Heart left ventricle (tissue), 16 donors: Measurements from ENCODE around the gene GNGT1. TPM values are rescaled to one million over a fixed set of nuclear protein-coding genes. Genes with fewer than 3 reads are reported as not detected.

Experiments used
- ATAC-seq, 4 donors: fragments of 200-7000 bp; cut with Tn5 transposase; one replicate each; pipeline ENCODE4 v1.9.1; 2020 to 2022; ENCODE audit warnings: moderate library complexity in 4 of 4, mild to moderate bottlenecking in 3 of 4, moderate number of reproducible peaks in 1 of 4
- DNase-seq, 5 donors: peaks; one replicate each; pipeline ENCODE4 v3.0.0-alpha.2; 2020
- H3K27ac ChIP-seq, 12 donors: fragments of 200-600 bp; sonication (generic) in 4 of 12; one replicate each; pipeline versions ENCODE4 v1.5.0 to v1.8.0; 2016 to 2022; ENCODE audit warnings: mild to moderate bottlenecking in 2 of 12
- H3K27me3 ChIP-seq, 9 donors: fragments of 200-600 bp; sonication (generic) in 2 of 9; one replicate each; pipeline versions ENCODE4 v1.5.1 to v1.8.0; 2016 to 2022; ENCODE audit warnings: mild to moderate bottlenecking in 3 of 9
- H3K36me3 ChIP-seq, 9 donors: fragments of 200-600 bp; sonication (generic) in 2 of 9; one replicate each; pipeline versions ENCODE4 v1.5.0 to v1.8.0; 2018 to 2022; ENCODE audit warnings: mild to moderate bottlenecking in 2 of 9
- H3K4me1 ChIP-seq, 12 donors: fragments of 200-600 bp; sonication (generic) in 4 of 12; one replicate each; pipeline versions ENCODE4 v1.5.0 to v1.8.0; 2016 to 2022; ENCODE audit warnings: mild to moderate bottlenecking in 3 of 12
- H3K4me3 ChIP-seq, 12 donors: fragments of 200-600 bp; sonication (generic) in 4 of 12; one replicate each; pipeline versions ENCODE4 v1.5.0 to v1.8.0; 2017 to 2022; ENCODE audit warnings: mild to moderate bottlenecking in 9 of 12, moderate library complexity in 4 of 12
- H3K9me3 ChIP-seq, 12 donors: fragments of 200-600 bp; sonication (generic) in 4 of 12; one replicate each; pipeline versions ENCODE4 v1.5.0 to v1.8.0; 2016 to 2022; ENCODE audit warnings: mild to moderate bottlenecking in 1 of 12
- CTCF ChIP-seq, 12 donors: fragments of 200-600 bp; sonication (generic) in 4 of 12; IDR thresholded peaks; one replicate each; pipeline versions ENCODE4 v1.5.0 to v1.8.0; 2018 to 2022; ENCODE audit warnings: antibody characterized with exemption in 12 of 12, mild to moderate bottlenecking in 5 of 12
- POLR2A ChIP-seq, 2 donors: fragments of 450-650 bp; IDR thresholded peaks; one replicate each; pipeline ENCODE4 v1.6.1; 2017; ENCODE audit warnings: antibody characterized with exemption in 2 of 2, mild to moderate bottlenecking in 2 of 2, moderate library complexity in 2 of 2
- WGBS, 4 donors: extraction: QIAGEN DNeasy Blood & Tissue Kit in 2 of 4; methylation state at CpG; one replicate each; pipeline versions ENCODE4 v1.1.5 to v1.1.7; 2013 to 2018; 5-methylcytosine and 5-hydroxymethylcytosine counted together
- intact Hi-C, 10 donors: fragments of 100-400 bp; cut with DNase I; formaldehyde crosslinking; loops; one replicate each; pipeline versions ENCODE4 v1.11.1 to v1.14.2; 2022
- polyA plus RNA-seq, 2 donors: library from polyadenylated mRNA; stranded (reverse); fragments of 200-250 nt; gene quantifications; one replicate each; pipeline ENCODE4 v1.2.3, GENCODE V29; 2013
- total RNA-seq, 9 donors: library from RNA; depleted of rRNA in 2 of 9; stranded (reverse); fragments of >200 nt in 2 of 9; fragmentation: NEBNext Ultra II Directional in 3 of 9; extraction: Animal tissue kit (Norgen Biotek cat#: 25700) in 3 of 9; gene quantifications; one replicate each; pipeline versions ENCODE4 v1.1.0 to v1.2.4, GENCODE V29; 2016 to 2023
- donor health status: ischemic (EF 13 %, LVEDD 7.1; RV severe dilation, severe dysfunction).
- donor health status: healthy with polysubstance abuse.
- donor health status: DM: no; HTN: yes; CAD: no.
- donor health status: DM: no; HTN: no; CAD: no.
- donor health status: ischemic (EF 25% LVEDD 6.9; RV normal size, moderate dysfunction).
- donor health status: ischemic (EF 25% LVEDD 5.7; RV mildly dilated, moderate dysfunction).
- donor health status: healthy.
- donor health status: DM: yes; HTN: yes; CAD: no.
- donor health status: ischemic (EF 35%, LVEDD 5.7; RV mildly dilated, moderate dysfunction).
- donor health status: nonischemic (EF 11% LVEDD 7.7; RV severe dilation, severe dysfunction).
- donor health status: DM: yes; HTN: yes; CAD: no.
- donor health status: PGD.
- donor health status: ischemic (EF 29% LVEDD 5.4; RV normal size, mild dysfunction).
- donor health status: nonischemic (EF 23%, LVEDD 6.1; RV moderate dilation, normal function).

The GNGT1 gene
- total and polyA plus RNA-seq, 11 donors, result not detected

GRCh38 chr7:93955304-93955703 lies 48.9 kb downstream of the GNGT1 start:
- H3K4me3 ChIP-seq, result no peak overlapping the region
- intact Hi-C loops, result no loop called here
- TF ChIP-seq CTCF (IDR thresholded peaks at IDR 0.05) (no peak), POLR2A (IDR thresholded peaks at IDR 0.05) (no peak)
- DNase-seq (no peak), ATAC-seq (no peak)
- no peaks in the 10 kb centered on the region for H3K27me3 ChIP-seq
- H3K36me3 ChIP-seq, result no peaks in the 10 kb centered on the region
- WGBS, 4 donors, result 84 to 95% (median 90%) methylated on average over 2 of the region's 2 CpGs
- H3K27ac ChIP-seq, result no peak overlapping the region
- no peaks in the 10 kb centered on the region for H3K4me1 ChIP-seq
- no peaks in the 10 kb centered on the region for H3K9me3 ChIP-seq

GRCh38 chr7:93957767-93958166 lies 51.4 kb downstream of the GNGT1 start:
- ATAC-seq (no peak), DNase-seq (no peak)
- no peak overlapping the region for H3K4me3 ChIP-seq
- no peak for TF ChIP-seq POLR2A (IDR thresholded peaks at IDR 0.05)
- no peak for TF ChIP-seq CTCF (IDR thresholded peaks at IDR 0.05)
- no peaks in the 10 kb centered on the region for H3K27me3 ChIP-seq
- WGBS, 4 donors, result 92 to 100% (median 96%) methylated on average over 1 of the region's 1 CpG
- H3K9me3 ChIP-seq, result no peaks in the 10 kb centered on the region
- H3K27ac ChIP-seq, result no peak overlapping the region
- H3K4me1 ChIP-seq, result no peaks in the 10 kb centered on the region
- intact Hi-C loops, result no loop called here
- no peaks in the 10 kb centered on the region for H3K36me3 ChIP-seq

GRCh38 chr7:93958216-93958615 lies 51.8 kb downstream of the GNGT1 start:
- DNase-seq, result no peak
- Histone ChIP-seq H3K4me3 (no peak overlapping the region), H3K27me3 (no peaks in the 10 kb centered on the region), H3K9me3 (no peaks in the 10 kb centered on the region), H3K4me1 (no peaks in the 10 kb centered on the region), H3K36me3 (no peaks in the 10 kb centered on the region), H3K27ac (no peak overlapping the region)
- TF ChIP-seq CTCF (IDR thresholded peaks at IDR 0.05) (no peak), POLR2A (IDR thresholded peaks at IDR 0.05) (no peak)
- WGBS, 4 donors, result 77 to 86% (median 80%) methylated on average over 3 of the region's 3 CpGs
- intact Hi-C loops, result no loop called here
- no peak for ATAC-seq

- no peak for TF ChIP-seq POLR2A (IDR thresholded peaks at IDR 0.05)
- no peak for TF ChIP-seq CTCF (IDR thresholded peaks at IDR 0.05)
- Histone ChIP-seq H3K9me3 (no peaks in the 10 kb centered on the region), H3K27me3 (no peaks in the 10 kb centered on the region), H3K36me3 (no peaks in the 10 kb centered on the region), H3K4me1 (no peaks in the 10 kb centered on the region), H3K27ac (no peak overlapping the region), H3K4me3 (no peak overlapping the region)
- WGBS, 4 donors, result 86 to 89% (median 88%) methylated on average over 3 of the region's 3 CpGs
- DNase-seq (no peak), ATAC-seq (no peak)
- intact Hi-C loops, result no loop called here
Observed at GRCh38 chr7:93958651-93959050, 52.3 kb downstream of the GNGT1 start.

Other genes starting within 250 kb of the GNGT1 start
- 10 to 100 TPM in 1 of 9 donors, 1 to 10 TPM in 6, under 1 TPM in 2; 0.92 to 26.8 (median 1.9) TPM for gene TFPI2, start 15.8 kb upstream of the GNGT1 start, total RNA-seq
- gene TFPI2, start 15.8 kb upstream of the GNGT1 start, polyA plus RNA-seq, result 10 to 100 TPM in 1 of 2 donors, 1 to 10 TPM in 1; 1.7 to 10.1 TPM
- 10 to 100 TPM; 10.5 to 29.1 (median 18.0) TPM for gene GNG11, start 15.2 kb downstream of the GNGT1 start, total RNA-seq
- 10 to 100 TPM; 29.4 to 37.7 TPM for gene GNG11, start 15.2 kb downstream of the GNGT1 start, polyA plus RNA-seq
- gene BET1, start 97.8 kb downstream of the GNGT1 start, total RNA-seq, result 10 to 100 TPM in 7 of 9 donors, 1 to 10 TPM in 2; 8.1 to 16.5 (median 11.5) TPM
- 10 to 100 TPM; 13.8 to 16.5 TPM for gene BET1, start 97.8 kb downstream of the GNGT1 start, polyA plus RNA-seq